ENCODE results near the gene BCL11A. TPM values are rescaled to one million over a fixed set of nuclear protein-coding genes. Genes with fewer than 3 reads are reported as not detected.

Gene BCL11A
- total RNA-seq, 1 donor from 2014 or later: 29.8 TPM

DNA sequence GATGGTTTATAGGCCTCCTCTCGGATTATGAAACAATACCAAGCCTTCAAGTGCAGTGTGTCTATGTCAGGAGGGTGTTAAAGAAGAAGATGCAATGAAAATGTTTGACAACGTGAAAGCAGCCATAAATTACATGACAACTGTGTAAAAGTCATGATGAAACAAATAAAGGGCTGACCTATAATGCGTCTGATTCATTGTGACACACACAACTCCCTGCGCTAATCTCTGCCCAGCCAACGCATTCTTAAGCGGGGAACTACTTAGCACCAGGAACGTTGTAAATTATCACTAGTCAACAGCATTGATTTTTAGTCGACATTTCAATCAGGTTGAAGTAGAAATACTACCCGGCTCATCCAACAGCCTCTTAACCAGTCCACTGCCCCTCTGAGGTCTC lies 26.8 kb downstream of the BCL11A start:
- no peak overlapping the region for H3K4me2 ChIP-seq (ENCODE audit: low read length)
- DNase-seq (ENCODE audit: low read depth) (no peak), FAIRE-seq (no peak)
- H3K27ac ChIP-seq (ENCODE audit: low read depth, low read length): no peak overlapping the region
- H3K9me3 ChIP-seq (ENCODE audit: insufficient read depth, low read depth, low read length): no peaks in the 10 kb centered on the region
- H3K36me3 ChIP-seq (ENCODE audit: insufficient read depth, low read length): no peaks in the 10 kb centered on the region
- H4K20me1 ChIP-seq (ENCODE audit: insufficient read depth, low read length): peaks cover 9% of the 10 kb centered on the region
- peaks cover 11% of the 10 kb centered on the region for H3K4me1 ChIP-seq (ENCODE audit: insufficient read depth, low read length)
- peaks cover 32% of the 10 kb centered on the region for H3K79me2 ChIP-seq (ENCODE audit: insufficient read depth, low read length)
- Mint-ChIP-seq H3K4me1 (ENCODE audit: low read depth, unreplicated experiment) (peaks cover 48% of the 10 kb centered on the region), H3K27me3 (ENCODE audit: low read depth, unreplicated experiment) (no peaks in the 10 kb centered on the region), H3K9me3 (ENCODE audit: unreplicated experiment) (no peaks in the 10 kb centered on the region), H3K27ac (ENCODE audit: unreplicated experiment) (no peak overlapping the region), H3K36me3 (ENCODE audit: low read depth, unreplicated experiment) (peaks cover 14% of the 10 kb centered on the region), H3K4me3 (ENCODE audit: unreplicated experiment) (no peak overlapping the region)
- H3K27me3 ChIP-seq (ENCODE audit: insufficient read depth, low read length): no peaks in the 10 kb centered on the region
- H3K9ac ChIP-seq (ENCODE audit: low read length): no peak overlapping the region
- H2AFZ ChIP-seq (ENCODE audit: low read depth, low read length): no peak overlapping the region
- TF ChIP-seq EZH2 (IDR thresholded peaks at IDR 0.05; ENCODE audit: insufficient read depth, low read length): no peak
- TF ChIP-seq, protein P1, sequence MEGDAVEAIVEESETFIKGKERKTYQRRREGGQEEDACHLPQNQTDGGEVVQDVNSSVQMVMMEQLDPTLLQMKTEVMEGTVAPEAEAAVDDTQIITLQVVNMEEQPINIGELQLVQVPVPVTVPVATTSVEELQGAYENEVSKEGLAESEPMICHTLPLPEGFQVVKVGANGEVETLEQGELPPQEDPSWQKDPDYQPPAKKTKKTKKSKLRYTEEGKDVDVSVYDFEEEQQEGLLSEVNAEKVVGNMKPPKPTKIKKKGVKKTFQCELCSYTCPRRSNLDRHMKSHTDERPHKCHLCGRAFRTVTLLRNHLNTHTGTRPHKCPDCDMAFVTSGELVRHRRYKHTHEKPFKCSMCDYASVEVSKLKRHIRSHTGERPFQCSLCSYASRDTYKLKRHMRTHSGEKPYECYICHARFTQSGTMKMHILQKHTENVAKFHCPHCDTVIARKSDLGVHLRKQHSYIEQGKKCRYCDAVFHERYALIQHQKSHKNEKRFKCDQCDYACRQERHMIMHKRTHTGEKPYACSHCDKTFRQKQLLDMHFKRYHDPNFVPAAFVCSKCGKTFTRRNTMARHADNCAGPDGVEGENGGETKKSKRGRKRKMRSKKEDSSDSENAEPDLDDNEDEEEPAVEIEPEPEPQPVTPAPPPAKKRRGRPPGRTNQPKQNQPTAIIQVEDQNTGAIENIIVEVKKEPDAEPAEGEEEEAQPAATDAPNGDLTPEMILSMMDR (IDR thresholded peaks at IDR 0.05; ENCODE audit: insufficient read depth, low read depth, low read length): no peak
- H3K4me3 ChIP-seq (ENCODE audit: insufficient read depth, low read depth, low read length): no peak overlapping the region

DNA sequence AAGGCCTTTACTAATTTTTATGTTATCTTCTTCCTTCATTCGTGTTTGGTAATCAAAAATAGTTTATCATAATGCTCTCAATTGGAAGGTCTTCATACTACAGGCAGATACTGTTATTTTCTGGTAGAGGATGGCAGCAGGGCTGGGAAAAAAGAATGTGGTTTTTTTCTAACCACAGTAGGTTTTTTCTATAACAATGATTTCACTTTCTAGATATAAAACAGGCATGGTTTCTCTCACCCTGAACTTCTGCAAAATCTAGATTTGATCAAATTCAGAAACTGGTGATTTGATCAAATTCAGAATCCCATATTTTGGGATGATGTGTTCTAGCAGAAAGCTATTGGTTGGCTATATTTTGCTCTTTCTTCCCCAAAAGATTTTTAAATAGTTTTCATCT lies 27.6 kb downstream of the BCL11A start:
- Histone ChIP-seq H3K27me3 (ENCODE audit: insufficient read depth, low read length) (no peaks in the 10 kb centered on the region), H3K9ac (ENCODE audit: low read length) (no peak overlapping the region), H3K79me2 (ENCODE audit: insufficient read depth, low read length) (peaks cover 34% of the 10 kb centered on the region), H3K4me3 (ENCODE audit: insufficient read depth, low read depth, low read length) (no peak overlapping the region), H3K4me2 (ENCODE audit: low read length) (no peak overlapping the region), H3K27ac (ENCODE audit: low read depth, low read length) (no peak overlapping the region), H3K4me1 (ENCODE audit: insufficient read depth, low read length) (peaks cover 7% of the 10 kb centered on the region), H3K9me3 (ENCODE audit: insufficient read depth, low read depth, low read length) (no peaks in the 10 kb centered on the region), H2AFZ (ENCODE audit: low read depth, low read length) (no peak overlapping the region), H4K20me1 (ENCODE audit: insufficient read depth, low read length) (peaks cover 9% of the 10 kb centered on the region), H3K36me3 (ENCODE audit: insufficient read depth, low read length) (no peaks in the 10 kb centered on the region)
- Mint-ChIP-seq H3K36me3 (ENCODE audit: low read depth, unreplicated experiment) (peaks cover 14% of the 10 kb centered on the region), H3K27ac (ENCODE audit: unreplicated experiment) (no peak overlapping the region), H3K27me3 (ENCODE audit: low read depth, unreplicated experiment) (no peaks in the 10 kb centered on the region), H3K4me3 (ENCODE audit: unreplicated experiment) (peak overlapping the region; percentile 12), H3K4me1 (ENCODE audit: low read depth, unreplicated experiment) (peaks cover 45% of the 10 kb centered on the region), H3K9me3 (ENCODE audit: unreplicated experiment) (no peaks in the 10 kb centered on the region)
- DNase-seq (ENCODE audit: low read depth) (no peak), FAIRE-seq (no peak)
- TF ChIP-seq, protein P1 (IDR thresholded peaks at IDR 0.05; ENCODE audit: insufficient read depth, low read depth, low read length): no peak
- TF ChIP-seq EZH2 (IDR thresholded peaks at IDR 0.05; ENCODE audit: insufficient read depth, low read length): no peak

DNA sequence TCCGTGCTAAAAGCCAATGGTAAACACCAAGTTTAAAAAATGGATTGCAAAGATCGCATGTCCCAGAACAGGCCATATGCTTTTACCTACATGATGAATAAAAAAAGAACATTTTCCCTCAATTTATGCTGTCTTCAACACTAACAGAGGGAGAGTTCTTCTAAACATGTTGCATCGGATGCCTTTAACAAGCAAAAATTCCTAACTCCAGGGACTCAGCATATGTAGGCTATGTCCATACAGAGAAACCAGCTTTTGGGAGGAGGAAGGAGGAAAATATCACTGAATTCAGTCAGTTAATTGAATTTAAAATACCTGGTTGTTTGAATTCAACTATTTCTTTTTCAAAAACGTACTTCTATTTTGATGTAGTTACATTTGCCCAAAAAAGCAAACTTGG lies 28.6 kb downstream of the BCL11A start:
- FAIRE-seq (peak; percentile 45), DNase-seq (ENCODE audit: low read depth) (no peak)
- Histone ChIP-seq H3K79me2 (ENCODE audit: insufficient read depth, low read length) (peaks cover 27% of the 10 kb centered on the region), H3K27me3 (ENCODE audit: insufficient read depth, low read length) (no peaks in the 10 kb centered on the region), H2AFZ (ENCODE audit: low read depth, low read length) (no peak overlapping the region), H3K9me3 (ENCODE audit: insufficient read depth, low read depth, low read length) (no peaks in the 10 kb centered on the region), H3K9ac (ENCODE audit: low read length) (no peak overlapping the region), H4K20me1 (ENCODE audit: insufficient read depth, low read length) (peaks cover 9% of the 10 kb centered on the region), H3K4me2 (ENCODE audit: low read length) (no peak overlapping the region), H3K36me3 (ENCODE audit: insufficient read depth, low read length) (no peaks in the 10 kb centered on the region), H3K4me3 (ENCODE audit: insufficient read depth, low read depth, low read length) (no peak overlapping the region), H3K27ac (ENCODE audit: low read depth, low read length) (no peak overlapping the region), H3K4me1 (ENCODE audit: insufficient read depth, low read length) (peaks cover 11% of the 10 kb centered on the region)
- Mint-ChIP-seq H3K27me3 (ENCODE audit: low read depth, unreplicated experiment) (no peaks in the 10 kb centered on the region), H3K36me3 (ENCODE audit: low read depth, unreplicated experiment) (peaks cover 18% of the 10 kb centered on the region), H3K9me3 (ENCODE audit: unreplicated experiment) (no peaks in the 10 kb centered on the region), H3K4me1 (ENCODE audit: low read depth, unreplicated experiment) (peaks cover 42% of the 10 kb centered on the region), H3K4me3 (ENCODE audit: unreplicated experiment) (no peak overlapping the region), H3K27ac (ENCODE audit: unreplicated experiment) (no peak overlapping the region)
- no peak for TF ChIP-seq EZH2 (IDR thresholded peaks at IDR 0.05; ENCODE audit: insufficient read depth, low read length)
- TF ChIP-seq, protein P1 (IDR thresholded peaks at IDR 0.05; ENCODE audit: insufficient read depth, low read depth, low read length): no peak
